GM18526 (cell line): ENCODE results near the gene HCN2.

ENCODE experiments used
- POLR2A ChIP-seq: IDR thresholded peaks from 3 replicates; pipeline ENCODE4 v1.6.1; 2011; ENCODE audit not compliant: insufficient read length; ENCODE audit errors: extremely low read depth

Gene HCN2

DNA sequence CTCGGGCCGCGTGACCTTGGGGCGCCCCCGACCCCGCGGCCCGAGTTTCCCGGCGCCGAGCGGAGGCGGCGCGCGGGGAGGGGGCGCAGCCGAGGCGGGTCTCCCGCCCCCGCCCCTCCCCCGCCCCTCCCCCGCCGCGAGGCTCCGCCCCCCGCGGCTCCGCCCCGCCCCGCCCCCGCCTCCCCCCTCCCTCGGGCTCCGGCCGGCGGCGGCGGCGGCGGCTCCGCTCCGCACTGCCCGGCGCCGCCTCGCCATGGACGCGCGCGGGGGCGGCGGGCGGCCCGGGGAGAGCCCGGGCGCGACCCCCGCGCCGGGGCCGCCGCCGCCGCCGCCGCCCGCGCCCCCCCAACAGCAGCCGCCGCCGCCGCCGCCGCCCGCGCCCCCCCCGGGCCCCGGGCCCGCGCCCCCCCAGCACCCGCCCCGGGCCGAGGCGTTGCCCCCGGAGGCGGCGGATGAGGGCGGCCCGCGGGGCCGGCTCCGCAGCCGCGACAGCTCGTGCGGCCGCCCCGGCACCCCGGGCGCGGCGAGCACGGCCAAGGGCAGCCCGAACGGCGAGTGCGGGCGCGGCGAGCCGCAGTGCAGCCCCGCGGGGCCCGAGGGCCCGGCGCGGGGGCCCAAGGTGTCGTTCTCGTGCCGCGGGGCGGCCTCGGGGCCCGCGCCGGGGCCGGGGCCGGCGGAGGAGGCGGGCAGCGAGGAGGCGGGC is at the start of gene HCN2:
TSS of gene HCN2 (plus strand) at position 189 of the 703 bp plus-strand sequence. CDS start at position 254, 65 bp downstream.
- TF ChIP-seq POLR2A, result no peak

DNA sequence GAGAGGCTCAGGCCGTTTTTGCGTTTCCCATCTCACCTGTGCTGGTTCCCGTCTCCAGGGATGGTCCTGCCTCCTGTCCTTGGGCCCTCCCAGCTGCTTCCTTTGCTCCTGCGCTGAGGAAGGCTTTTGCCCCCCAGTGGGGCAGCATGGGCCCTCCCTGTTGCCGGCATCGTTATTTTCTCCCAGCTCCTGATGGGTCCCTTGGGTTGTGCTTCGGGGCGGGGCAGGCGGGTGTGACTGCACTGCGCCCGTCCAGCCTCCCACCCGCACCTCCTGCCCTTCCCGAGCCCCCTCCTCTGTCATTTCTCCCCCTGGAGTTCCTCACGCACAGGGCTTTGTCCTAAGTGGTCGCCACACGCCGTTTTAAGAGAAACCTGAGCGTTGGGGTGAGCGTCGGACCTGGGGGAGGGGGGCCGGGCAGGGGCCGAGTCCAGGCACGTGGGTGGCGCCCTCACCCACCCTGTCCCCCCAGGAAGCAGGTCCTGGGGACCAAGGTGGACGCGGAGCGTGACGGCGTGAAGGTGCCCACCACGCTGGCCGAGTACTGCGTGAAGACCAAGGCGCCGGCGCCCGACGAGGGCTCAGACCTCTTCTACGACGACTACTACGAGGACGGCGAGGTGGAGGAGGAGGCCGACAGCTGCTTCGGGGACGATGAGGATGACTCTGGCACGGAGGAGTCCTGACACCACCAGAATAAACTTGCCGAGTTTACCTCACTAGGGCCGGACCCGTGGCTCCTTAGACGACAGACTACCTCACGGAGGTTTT is 48.6 kb upstream of the HCN2 start:
- TF ChIP-seq POLR2A, result no peak

DNA sequence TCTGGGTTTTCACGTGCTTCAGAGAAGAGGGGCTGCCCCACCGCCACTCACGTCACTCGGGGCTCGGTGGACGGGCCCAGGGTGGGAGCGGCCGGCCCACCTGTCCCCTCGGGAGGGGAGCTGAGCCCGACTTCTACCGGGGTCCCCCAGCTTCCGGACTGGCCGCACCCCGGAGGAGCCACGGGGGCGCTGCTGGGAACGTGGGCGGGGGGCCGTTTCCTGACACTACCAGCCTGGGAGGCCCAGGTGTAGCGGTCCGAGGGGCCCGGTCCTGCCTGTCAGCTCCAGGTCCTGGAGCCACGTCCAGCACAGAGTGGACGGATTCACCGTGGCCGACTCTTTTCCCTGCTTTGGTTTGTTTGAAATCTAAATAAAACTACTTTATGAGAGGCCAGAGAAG is 48.0 kb upstream of the HCN2 start:
- no peak for TF ChIP-seq POLR2A

DNA sequence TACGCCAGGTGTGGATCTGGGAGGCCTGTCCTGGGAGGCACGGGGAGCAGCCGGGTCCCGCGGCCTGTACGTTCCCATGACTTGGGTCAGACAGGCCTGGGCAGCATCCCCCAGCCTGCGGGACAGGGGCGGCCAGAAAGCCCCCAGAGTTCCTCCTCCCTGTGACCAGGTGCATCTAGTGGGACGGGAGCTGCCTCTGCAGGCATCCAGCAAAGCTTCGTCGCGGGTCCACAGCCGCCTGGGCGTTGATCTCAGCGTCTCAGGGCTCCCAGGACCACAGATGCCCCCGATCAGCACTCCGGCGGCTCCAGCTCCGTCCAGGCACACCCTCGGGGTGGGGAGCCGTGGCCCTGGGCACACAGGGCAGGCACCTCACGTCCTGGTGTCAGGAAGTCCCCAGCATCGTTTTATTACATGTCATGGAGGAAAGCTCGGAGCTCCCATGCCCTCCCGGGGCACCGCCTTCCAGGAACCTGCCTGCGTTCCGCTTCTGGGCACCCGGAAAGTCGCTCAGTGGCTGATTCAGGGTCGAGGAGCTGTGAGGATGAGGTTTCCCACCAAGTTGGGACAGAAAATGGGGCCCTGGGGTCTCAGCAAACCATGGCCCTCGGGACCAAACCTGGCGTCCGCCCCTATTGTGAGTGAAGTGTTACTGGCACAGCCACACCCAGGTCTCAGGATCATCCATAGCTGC is 47.4 kb upstream of the HCN2 start:
- no peak for TF ChIP-seq POLR2A

DNA sequence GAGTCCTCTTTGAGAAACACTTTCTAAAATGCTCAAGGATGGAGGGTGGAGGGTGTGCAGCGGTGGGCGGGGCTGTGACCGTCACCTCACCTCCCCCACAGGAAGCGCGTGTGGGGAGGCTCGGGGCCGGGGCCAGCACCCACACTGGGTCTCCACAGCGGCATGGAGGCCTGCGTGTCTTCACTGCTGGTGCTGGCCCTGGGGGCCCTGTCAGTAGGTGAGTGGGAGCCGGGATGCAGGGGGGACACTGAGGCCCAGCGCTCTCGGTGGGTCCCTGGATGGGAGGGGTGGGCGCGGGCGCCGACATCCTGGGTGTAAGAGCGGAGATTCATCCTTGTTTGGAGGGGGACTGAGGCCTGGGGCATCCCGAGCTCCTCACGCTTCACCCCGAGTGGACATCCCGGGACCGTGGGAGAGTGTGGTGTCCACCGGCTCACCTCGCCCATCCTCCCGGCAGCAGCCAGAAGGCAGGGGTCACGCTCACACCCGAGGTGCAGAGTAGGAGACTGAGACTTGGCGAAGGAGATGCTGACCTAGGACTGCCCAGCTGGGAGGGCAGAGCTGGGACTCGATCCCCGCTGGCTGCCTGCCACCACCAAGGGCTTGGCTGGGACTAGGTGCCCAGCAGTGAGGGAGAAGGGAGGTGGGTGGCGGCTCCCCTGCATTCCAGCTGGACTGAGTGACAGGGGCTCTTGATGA is 45.6 kb upstream of the HCN2 start, which contains the start of gene GZMM:
TSS of gene GZMM (plus strand) at position 144 of the 699 bp plus-strand sequence. CDS start at position 163, 19 bp downstream.
- TF ChIP-seq POLR2A, result no peak

DNA sequence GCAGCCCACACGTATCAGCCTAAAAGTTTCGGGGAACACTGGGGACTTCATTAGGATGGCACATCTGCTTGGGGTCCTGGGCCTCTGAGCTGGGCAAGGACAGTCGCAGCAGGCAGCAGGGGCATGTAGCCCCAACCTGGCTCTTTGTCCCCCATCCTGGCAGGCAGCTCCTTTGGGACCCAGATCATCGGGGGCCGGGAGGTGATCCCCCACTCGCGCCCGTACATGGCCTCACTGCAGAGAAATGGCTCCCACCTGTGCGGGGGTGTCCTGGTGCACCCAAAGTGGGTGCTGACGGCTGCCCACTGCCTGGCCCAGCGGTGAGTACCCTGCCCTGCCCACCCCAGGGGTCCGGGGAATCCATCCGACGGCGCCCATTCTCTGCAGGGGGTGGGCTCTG is 42.6 kb upstream of the HCN2 start:
- TF ChIP-seq POLR2A, result no peak

DNA sequence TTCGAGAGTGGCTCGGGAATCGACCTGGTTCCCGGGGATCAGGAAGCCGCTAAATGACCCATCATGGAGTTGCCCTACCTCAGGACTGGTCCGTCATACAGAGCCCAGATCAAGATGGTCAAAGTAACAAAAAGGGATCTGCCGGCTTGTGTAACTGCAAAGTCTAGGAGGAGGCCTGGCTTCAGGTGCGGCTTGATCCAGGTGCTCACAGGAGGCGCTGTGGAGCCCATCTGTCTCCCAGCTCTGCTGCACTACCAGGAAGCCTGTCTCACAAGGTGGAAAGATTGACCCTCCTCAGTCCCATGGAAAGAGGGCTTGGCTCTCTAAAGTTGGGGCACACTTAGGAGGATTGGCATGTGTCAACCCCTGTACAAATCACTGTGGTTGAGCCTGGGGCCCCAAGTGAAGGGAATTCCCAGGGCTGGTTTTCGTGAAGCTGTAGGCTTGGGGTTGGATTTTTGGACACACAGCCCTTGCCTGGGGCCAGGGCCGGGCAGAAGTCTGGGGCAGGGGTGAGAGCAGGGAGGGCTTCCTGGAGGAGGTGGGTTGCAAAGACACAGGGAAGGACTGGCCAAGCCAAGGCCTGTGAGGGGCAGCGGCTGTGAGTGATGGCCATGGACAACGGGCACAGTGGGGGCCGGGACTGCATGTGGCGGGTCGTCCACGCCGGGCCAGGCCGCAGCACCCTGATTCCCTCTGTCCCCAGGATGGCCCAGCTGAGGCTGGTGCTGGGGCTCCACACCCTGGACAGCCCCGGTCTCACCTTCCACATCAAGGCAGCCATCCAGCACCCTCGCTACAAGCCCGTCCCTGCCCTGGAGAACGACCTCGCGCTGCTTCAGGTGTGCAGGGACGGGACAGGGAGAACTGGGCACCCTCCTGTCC is 41.6 kb upstream of the HCN2 start:
- TF ChIP-seq POLR2A, result no peak

DNA sequence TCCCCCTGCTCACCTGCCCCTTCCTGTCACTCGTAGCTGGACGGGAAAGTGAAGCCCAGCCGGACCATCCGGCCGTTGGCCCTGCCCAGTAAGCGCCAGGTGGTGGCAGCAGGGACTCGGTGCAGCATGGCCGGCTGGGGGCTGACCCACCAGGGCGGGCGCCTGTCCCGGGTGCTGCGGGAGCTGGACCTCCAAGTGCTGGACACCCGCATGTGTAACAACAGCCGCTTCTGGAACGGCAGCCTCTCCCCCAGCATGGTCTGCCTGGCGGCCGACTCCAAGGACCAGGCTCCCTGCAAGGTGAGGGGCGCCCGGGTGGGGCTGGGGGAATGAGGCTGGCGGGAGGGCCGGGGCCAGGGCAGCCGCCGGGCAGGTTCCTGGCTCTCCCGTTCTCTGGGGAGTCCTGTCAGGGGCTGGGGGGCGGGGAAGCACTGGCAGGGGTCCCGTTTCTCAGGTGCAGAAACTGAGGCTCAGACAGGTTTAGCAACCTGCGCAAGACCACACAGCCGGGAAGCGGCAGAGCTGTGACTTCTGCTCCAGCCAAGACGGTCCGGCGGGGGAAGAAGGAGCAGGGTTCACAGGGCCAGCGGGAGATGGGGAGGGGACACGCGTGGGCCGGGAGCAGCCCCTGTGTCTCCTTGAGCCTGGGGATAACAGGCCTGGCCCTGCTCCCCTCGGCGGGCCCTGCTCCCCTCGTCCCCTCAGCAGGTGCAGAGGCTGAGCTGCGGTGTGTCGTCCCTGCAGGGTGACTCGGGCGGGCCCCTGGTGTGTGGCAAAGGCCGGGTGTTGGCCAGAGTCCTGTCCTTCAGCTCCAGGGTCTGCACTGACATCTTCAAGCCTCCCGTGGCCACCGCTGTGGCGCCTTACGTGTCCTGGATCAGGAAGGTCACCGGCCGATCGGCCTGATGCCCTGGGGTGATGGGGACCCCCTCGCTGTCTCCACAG is 40.5 kb upstream of the HCN2 start:
- no peak for TF ChIP-seq POLR2A

DNA sequence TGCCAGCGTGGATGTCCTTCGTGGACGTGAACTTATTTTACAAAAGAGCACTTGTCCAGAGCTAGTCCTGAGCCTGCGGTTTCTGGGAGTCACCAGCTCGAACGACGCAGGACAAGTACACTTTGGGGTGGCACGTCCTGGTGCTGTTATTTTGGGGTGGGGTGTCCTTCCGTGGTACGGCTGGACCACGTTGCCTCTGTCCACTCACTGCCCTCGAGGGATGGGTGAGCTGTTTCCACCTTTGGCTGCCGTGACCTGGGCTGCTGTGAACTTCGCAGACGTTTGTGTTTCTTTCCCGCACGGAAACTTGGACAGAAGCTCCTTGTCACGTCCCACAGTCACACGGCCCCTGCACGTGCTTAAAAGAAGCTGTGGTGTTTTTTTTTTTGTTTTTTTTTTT is 34.9 kb upstream of the HCN2 start:
- TF ChIP-seq POLR2A, result no peak

DNA sequence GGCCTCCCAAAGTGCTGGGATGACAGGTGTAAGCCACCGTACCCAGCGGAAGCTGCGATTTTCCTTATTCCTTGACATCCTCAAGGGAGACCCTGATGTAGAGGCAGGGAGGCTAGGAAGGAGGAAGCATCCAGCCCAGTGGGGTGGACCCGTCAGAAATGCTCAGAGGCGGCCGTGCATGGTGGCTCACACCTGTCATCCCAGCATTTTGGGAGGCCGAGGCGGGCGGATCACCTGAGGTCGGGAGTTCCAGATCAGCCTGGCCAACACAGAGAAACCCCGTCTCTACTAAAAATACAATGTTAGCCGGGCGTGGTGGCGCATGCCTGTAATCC is 34.2 kb upstream of the HCN2 start:
- no peak for TF ChIP-seq POLR2A

DNA sequence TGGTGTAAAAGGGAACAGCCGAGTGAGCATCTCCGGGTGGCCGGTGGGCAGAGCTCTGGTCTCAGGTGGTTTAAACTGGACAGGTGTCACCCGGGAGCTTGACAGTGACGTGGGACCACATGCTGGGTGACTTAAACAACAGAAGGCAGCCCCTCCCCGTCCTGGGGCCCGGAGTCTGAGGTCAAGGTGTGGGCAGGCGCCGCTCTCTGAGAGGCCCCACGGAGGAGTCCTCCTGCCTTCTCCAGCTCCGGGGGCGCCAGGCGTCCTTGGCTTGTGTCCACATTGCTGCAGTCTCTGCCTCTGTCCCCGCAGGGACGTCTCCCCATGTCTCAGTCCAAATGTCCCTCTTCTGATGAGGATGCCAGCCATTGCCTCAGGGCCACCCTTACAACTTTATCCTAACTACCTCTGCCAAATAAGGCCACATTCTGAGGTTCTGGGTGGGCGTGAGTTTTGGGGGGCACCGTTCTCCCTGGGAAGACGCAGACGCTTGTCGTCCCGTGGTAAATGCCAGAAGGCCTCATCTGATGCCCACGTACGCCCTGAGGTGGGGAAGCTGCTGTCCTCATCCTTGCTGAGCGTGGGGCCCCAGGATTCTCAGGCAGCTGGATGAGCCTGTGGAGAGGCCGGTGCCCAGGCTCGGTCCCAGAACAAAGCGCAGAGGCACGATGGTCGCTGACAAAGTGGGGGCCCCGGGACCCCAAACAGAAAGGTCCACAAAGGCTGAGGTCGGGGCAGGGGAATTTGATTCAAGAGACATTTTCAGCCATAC is 32.9 kb upstream of the HCN2 start:
- TF ChIP-seq POLR2A, result no peak

DNA sequence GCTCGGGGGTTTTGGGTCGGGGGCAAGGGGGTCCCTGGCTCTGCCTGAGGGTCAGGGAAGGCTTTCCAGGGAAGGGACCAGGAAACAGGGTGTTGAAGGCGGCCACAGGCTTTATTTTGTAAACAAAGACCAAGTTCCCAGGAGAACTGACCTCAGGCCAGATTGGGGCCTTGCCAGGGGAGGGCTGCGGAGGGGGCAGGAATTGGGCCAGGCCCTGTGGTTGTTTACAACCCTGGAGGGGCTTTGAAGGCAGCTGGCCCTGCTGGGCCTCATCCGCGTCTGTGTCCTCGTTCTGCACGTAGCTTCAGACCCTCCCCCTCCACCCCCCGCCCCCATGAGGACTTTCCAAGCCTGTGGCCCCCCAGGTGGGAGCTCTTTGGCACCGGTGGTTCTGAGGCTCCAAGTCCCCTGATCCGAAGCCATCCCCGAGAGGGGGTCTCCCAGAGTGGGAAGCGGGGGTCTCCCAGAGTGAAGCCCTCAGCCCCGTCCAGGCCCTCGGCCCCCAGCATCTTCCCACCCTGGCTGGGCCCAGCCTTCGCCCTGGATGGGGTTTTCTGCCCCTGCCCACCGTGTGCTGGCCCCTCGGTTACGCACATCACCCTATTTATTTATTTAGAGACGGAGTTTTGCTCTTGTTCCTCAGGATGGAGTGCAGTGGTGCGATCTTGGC is 30.8 kb upstream of the HCN2 start:
- no peak for TF ChIP-seq POLR2A
